Glomerular endothelial cell (primary cell): ENCODE results near the gene CCDC97. TPM values are rescaled to one million over a fixed set of nuclear protein-coding genes. Genes with fewer than 3 reads are reported as not detected.
"Not testable (repeated sequence)": the region's sequence is repeated elsewhere in the genome, so short reads cannot be mapped to it uniquely, and the experiment has no call there.

Experiments used
- DNase-seq: peaks from one replicate; pipeline ENCODE4 v3.0.0-alpha.2; 2011; ENCODE audit warnings: low read depth, low spot score; ENCODE audit errors: extremely low read depth
- total RNA-seq: library from RNA; depleted of rRNA; stranded (reverse); fragments of >200 nt; gene quantifications from 2 replicates; pipeline ENCODE4 v1.2.3, GENCODE V29; 2015

Gene CCDC97
- total RNA-seq, 1 donor from 2014 or later = 16.3 TPM

DNA sequence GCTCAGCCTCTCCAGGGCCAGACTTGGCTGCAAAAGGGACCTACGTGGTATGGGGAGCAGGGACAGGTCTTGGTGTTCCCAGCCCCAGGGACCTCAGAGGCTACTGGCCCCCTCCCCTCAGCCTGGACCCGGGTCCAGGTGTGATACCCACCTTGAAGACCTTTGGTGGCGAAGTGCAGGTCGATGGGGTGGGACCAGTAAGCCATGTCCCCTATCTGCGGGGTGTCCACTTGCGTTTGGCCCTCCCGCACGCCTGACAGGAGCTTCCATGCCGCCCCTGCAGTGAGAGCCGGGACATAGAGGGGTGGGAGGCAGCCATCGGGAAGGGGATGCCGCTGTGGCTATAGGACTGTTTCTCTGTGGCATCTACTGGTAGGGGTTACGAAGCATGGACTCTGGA lies 47.8 kb downstream of the CCDC97 start:
- no peak for DNase-seq

DNA sequence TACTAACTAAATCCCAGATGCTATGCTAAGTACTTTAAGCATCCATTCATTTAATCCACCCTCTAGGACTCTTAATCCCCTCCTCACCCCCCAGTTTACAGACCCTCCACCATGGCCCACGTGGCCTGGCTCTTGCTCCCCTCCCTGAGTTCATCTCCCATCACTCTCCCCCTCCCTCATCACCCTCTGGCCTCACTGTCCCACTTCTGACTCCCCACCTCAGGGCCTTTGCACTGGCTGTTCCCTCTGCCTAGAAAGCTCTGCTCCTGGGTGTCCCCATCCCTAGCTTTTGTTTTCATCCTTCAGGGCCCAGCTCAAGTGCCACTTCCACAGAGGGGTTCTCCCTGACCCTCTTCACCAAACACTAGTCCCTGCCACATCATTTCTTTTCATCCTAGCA lies 49.8 kb downstream of the CCDC97 start:
- DNase-seq = no peak

DNA sequence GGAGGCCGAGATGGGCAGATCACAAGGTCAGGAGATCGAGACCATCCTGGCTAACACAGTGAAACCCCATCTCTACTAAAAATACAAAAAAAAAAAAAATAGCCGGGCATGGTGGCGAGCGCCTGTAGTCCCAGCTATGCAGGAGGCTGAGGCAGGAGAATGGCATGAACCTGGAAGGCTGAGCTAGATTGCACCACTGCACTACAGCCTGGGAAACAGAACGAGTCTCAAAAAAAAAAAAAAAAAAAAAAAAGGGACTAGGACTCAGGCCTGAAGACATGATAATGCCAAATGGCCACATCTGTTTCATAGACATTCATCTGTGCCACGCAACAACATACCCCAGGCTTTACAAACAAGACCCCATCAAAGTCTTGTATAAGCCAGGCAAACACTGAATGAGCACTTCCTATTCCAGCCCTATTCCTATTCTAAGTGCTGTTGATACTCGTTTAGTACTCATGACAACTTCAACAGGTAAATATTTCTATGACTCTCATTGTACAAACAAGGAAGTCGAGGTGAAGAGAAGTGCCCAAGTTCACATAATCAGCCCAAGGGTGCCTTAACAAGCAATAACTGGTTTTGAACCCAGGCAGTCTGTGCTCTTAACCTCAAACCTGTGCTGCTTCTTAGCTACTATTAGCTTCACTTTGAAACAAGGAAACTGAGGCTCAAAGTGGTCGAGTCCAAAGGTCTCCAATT lies 52.3 kb downstream of the CCDC97 start:
- no peak for DNase-seq

DNA sequence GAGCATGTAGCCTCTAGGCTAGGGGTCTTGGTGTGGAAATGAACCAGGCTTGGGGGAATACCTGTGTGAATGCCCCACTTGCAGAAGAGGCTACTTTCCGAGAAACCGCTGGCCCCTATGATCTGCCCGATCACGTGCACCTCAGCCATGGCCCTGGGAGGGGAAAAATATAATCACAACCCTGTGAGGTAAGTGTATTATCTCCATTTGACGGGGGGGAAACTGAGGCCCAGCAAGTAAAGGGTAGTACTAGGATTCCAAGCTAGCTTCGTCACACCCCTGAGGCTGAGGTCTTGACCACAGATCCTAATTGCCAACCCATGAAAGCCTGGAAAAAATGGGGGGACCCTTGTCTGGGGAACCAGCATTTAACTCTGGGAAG lies 53.4 kb downstream of the CCDC97 start:
- no peak for DNase-seq

DNA sequence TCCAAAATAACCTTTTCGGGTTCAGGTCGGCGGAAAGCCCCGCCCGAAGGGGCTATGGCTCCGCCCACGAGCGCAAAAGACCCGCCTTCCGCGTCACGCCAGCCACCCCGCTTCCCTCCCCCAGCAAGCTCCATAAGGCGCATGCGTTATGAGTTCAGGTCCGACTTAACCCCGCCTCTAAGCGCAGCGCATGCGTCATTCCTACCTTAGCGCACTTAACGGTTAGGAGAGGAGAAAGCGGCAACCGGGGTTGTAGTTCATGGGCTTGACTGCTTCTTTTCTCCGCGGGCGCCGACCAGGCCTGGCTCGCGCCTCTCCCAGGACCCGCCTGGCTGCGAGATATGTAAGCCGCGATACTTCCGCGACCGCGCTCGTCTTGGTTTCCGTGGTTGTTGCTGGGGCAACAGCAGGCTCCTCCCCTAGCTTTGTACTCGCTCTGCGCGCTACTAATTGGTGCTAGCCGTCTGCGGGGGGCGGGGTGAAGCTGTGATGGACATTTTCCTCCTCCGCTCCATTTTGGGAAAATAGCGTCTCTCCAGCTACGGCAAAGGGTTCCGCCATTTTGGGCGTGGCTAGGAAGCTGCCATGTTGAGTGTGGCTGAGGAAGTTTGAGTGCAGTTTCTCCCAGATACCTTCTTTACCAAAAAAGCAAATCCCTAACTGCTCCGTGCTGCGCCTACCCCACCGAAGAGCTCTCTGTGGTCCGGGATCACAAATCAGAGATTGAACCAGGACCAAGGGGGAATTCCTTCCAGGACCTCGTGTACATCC lies 54.0 kb downstream of the CCDC97 start, which contains the start of gene B9D2:
Gene B9D2 (minus strand): TSS at position 397 of the 771 bp plus-strand sequence. CDS start 630 bp downstream, outside the sequence.
- DNase-seq = peak; percentile 93

DNA sequence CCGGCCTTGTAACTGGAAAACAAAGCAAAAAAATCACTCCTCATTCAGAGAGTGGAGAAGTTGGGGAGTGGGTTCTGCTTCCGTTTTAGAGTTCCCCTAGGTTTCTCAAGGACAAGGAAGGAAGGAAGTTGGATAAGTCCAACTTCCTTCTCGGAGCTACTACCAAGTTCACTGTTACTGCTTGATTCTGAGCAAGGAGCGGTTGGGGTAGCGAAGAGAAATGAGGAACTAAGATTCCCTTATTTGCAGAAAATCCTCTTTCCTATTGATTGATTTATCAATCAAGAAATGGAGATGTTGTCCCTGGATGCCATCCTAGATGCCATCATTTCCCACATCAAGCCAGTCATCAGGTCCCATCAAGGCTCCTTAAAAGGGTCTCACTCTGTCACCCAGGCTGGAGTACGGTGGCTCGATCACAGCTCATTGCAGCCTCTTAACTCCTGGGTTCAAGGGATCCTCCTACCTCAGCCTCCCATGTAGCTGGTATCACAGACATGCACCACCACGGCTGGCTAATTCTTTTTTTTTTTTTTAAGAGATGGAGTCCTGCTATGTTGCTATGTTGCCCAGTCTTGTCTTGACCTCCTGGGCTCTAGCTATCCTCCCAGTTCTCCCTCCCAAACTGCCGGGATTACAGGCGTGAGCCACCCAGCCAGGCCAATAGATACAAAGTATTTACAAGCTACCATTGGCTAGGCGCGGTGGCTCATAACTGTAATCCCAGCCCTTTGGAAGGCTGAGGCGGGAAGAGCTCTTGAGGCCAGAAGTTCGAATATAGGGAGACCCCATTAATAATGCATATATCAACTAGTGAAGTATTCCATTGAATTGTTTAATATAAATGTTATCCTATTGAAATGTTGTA lies 54.8 kb downstream of the CCDC97 start:
- no peak for DNase-seq

DNA sequence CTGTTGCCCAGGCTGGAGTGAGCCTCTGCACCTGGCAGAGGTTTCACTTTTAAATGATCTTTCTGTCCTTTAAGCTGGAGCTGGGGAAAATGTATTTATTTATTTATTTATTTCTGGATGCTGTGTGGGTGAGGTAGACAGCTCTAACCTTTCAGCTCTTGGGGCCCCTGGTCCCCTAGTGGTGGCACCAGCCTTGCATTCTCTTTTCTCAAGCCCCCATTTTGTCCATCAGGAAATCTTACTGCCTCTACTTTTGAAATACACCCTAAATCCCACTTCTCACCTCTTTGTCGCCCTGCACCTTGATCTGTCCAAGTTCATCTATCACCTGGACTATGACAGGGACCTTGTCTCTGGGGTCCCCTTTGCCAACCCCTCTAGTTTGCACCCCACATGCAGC lies 56.1 kb downstream of the CCDC97 start:
- no peak for DNase-seq

DNA sequence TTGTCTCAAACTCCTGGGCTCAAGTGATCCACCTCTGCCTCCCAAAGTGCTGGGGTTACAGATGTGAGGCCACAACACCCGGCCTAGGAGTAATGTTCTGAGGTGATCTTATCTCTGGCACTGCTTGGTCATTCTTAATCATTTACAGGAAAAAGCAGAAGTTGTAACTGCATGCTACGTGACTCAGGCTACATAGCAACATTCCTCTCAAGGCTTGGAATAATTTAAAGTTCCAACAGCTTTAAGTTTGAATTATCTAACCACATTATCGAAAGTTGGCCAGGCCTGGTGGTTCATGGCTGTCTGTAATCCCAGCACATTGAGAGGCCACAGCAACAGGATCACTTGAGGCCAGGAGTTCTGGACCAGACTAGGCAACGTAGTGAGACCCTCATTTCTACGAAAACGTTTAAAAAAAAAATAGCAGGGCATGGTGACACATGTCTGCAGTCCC lies 57.9 kb downstream of the CCDC97 start:
- DNase-seq = peak; percentile 69

DNA sequence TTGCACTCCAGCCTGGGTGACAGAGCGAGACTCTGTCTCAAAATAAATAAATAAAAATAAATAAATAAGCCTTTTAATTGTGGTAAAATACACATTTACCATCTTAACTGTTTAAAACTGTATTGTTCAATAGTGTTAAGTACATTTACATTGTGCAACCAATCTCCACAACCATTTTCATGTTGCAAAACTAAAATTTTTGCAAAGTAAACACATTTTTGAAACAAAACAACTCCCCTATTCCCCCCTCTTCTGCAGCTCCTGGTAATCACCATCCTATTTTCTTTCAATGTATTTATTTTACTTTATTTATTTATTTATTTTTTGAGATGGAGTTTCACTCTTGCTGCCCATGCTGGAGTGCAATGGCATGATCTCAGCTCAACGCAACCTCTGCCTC lies 59.8 kb downstream of the CCDC97 start:
- no peak for DNase-seq

DNA sequence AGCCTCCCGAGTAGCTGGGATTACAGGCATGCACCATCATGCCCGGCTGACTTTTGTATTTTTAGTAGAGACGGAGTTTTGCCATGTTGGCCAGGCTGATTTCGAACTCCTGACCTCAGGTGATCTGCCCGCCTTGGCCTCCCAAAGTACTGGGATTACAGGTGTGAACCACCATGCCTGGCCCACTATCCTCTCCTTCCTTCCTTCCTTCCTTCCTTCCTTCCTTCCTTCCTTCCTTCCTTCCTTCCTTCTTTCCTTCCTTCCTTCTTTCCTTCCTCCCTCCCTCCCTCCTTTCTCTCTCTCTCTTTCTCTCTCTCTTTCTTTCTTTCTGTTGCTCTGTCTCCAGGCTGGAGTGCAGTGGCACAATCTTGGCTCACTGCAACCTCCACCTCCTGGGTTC lies 61.1 kb downstream of the CCDC97 start:
- not testable (repeated sequence) for DNase-seq

DNA sequence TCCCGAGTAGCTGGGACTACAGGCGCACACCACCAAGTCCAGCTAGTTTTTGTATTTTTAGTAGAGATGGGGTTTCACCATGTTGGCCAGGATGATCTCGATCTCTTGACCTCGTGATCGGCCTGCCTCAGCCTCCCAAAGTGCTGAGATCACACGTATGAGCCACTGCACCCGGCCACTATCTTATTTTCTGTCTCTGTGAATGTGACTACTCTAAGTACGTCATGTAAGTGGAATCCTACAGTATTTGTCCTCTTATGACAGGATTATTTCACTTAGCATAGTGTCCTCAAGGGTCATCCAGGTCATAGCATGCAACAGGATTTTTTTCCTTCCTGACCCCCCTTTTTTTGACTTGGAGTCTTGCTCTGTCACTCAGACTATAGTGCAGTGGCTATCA lies 61.6 kb downstream of the CCDC97 start:
- no peak for DNase-seq

DNA sequence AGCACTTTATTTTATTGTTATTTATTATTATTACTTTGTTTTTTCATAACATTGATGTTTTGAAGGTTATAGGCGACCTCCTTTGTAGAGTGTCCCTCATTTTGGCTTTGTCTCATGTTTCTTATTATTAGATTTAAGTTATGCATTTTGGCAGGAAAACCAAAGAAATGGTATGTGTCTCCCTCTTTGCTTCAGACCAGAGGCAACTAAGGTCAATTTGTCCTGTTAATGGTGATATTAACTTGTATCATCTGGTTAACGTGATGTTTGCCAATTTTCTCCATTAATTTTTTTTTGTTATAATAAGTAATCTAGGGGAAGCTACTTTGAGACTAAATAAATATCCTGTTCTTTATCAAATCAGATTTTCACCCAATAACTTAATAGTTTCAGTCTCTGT lies 62.5 kb downstream of the CCDC97 start:
- DNase-seq = no peak

DNA sequence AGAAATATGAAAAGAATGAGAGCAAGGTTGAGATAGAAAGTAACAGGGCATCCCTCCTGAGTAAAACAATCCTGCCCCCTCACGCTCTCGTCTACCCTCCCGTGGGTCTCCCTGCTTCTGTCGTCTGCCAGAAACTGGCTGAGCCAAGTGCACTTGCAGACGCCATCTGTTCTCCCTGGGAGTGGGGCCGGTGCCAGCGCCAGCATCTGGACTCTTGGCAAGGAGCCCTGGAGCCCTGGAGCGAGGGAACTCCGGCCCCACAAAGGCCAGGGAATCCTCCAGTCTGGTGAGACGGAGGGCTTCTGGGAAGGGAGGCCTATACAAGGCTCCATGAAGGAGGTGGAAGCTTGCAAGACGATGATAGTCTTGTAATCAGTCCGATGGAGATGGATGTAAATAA lies 64.0 kb downstream of the CCDC97 start:
- DNase-seq = no peak

Other genes starting within 250 kb of the CCDC97 start
- gene CYP2A13, start 221.7 kb upstream of the CCDC97 start, total RNA-seq = not detected in 2 replicates
- gene CYP2F1, start 195.7 kb upstream of the CCDC97 start, total RNA-seq = not detected in 2 replicates
- 0.88 and 9.1 TPM in 2 replicates for gene CYP2S1, start 117.0 kb upstream of the CCDC97 start, total RNA-seq
- gene AXL, start 90.9 kb upstream of the CCDC97 start, total RNA-seq = 64.5 and 89.8 TPM in 2 replicates
- 135 and 217 TPM in 2 replicates for gene HNRNPUL1, start 45.8 kb upstream of the CCDC97 start, total RNA-seq
- gene TGFB1, start 43.8 kb downstream of the CCDC97 start, total RNA-seq = 59.4 and 176 TPM in 2 replicates
- 7.6 and 8.2 TPM in 2 replicates for gene B9D2, start 54.0 kb downstream of the CCDC97 start, total RNA-seq
- gene TMEM91, start 66.4 kb downstream of the CCDC97 start, total RNA-seq = 9.4 and 10.1 TPM in 2 replicates
- gene EXOSC5, start 87.2 kb downstream of the CCDC97 start, total RNA-seq = 16.7 and 17.0 TPM in 2 replicates
- gene BCKDHA, start 87.6 kb downstream of the CCDC97 start, total RNA-seq = 27.0 and 33.6 TPM in 2 replicates
- 0.19 and 5.5 TPM in 2 replicates for gene B3GNT8, start 117.2 kb downstream of the CCDC97 start, total RNA-seq
- gene DMAC2, start 129.7 kb downstream of the CCDC97 start, total RNA-seq = 45.2 and 50.2 TPM in 2 replicates
- gene ERICH4, start 133.0 kb downstream of the CCDC97 start, total RNA-seq = not detected in 2 replicates